GM12878 (cell line): ENCODE results near the gene RPL38. TPM values are rescaled to one million over a fixed set of nuclear protein-coding genes. Genes with fewer than 3 reads are reported as not detected.

Experiments used
- ATAC-seq: fragments of 200-7000 bp; cut with Tn5 transposase; 3 replicates; pipeline ENCODE4 v1.9.1; 2020; ENCODE audit warnings: mild to moderate bottlenecking, moderate library complexity
- BruUV-seq: library from RNA; stranded (reverse); fragments of 400-500 nt; replicated peaks from 2 replicates; lab custom pipeline; 2021; lab: Mats Ljungman, UMichigan
- CTCF ChIA-PET: fragments of 300-600 bp; sonication (Branson Sonifier 250); formaldehyde crosslinking; extraction: SDS; loops from one replicate; lab custom pipeline; 2021; ENCODE audit warnings: inconsistent platforms; lab: Yijun Ruan, JAX
- POLR2A ChIA-PET: fragments of 350-600 bp; formaldehyde crosslinking; extraction: SDS; loops from one replicate; lab custom pipeline; 2021; ENCODE audit warnings: inconsistent platforms; lab: Charles Lee
- RAD21 ChIA-PET: fragments of 300-600 bp; sonication (Branson Sonifier 250); formaldehyde crosslinking; loops from one replicate; lab custom pipeline; 2023; ENCODE audit warnings: antibody characterized with exemption; ENCODE audit not compliant: unreplicated experiment; lab: Charles Lee
- SMC1A ChIA-PET: fragments of 300-600 bp; sonication (Branson Sonifier 250); formaldehyde crosslinking; loops from one replicate; lab custom pipeline; 2023; ENCODE audit not compliant: unreplicated experiment, uncharacterized antibody; lab: Charles Lee
- DNase-seq: peaks from one replicate; pipeline ENCODE4 v3.0.0-alpha.2; 2011; ENCODE audit warnings: low read depth, low spot score
- FAIRE-seq: peaks from 3 replicates; lab custom pipeline; 2011; peaks lifted over from hg19 to GRCh38; lab: Jason Lieb, UNC
- H2AFZ ChIP-seq: 2 replicates; pipeline ENCODE4 v1.6.0; 2011; ENCODE audit warnings: low read depth, low read length, control low read depth; ENCODE audit not compliant: control insufficient read depth
- H3K27ac ChIP-seq: 2 replicates; pipeline ENCODE4 v1.5.1; 2011; ENCODE audit warnings: control low read depth; ENCODE audit not compliant: control insufficient read depth, insufficient read depth
- H3K27me3 ChIP-seq, 2 experiments: replicated peaks in 1 of 2; 2 replicates each; pipeline versions ENCODE4 v1.6.0 to v1.6.1; 2011; ENCODE audit warnings: low read length in 1 of 2; ENCODE audit not compliant: control insufficient read depth in 2 of 2, insufficient read depth in 2 of 2
- H3K36me3 ChIP-seq, 2 experiments: 2 replicates each; pipeline ENCODE4 v1.5.1; 2011; ENCODE audit warnings: low read length in 1 of 2; ENCODE audit not compliant: control insufficient read depth in 2 of 2, insufficient read depth in 2 of 2
- H3K4me1 ChIP-seq: 2 replicates; pipeline ENCODE4 v1.6.1; 2011; ENCODE audit warnings: mild to moderate bottlenecking, low read length, moderate library complexity, mixed read lengths; ENCODE audit not compliant: control insufficient read depth, insufficient read depth
- H3K4me2 ChIP-seq: 2 replicates; pipeline ENCODE4 v1.6.0; 2011; ENCODE audit warnings: control low read depth; ENCODE audit not compliant: control insufficient read depth, insufficient read depth
- H3K4me3 ChIP-seq: fragments of 200-600 bp; sonication (generic); 2 replicates; pipeline ENCODE4 v1.5.1; 2016
- H3K79me2 ChIP-seq: 2 replicates; pipeline ENCODE4 v1.6.0; 2011; ENCODE audit warnings: low read length; ENCODE audit not compliant: control insufficient read depth, insufficient read depth
- H3K9ac ChIP-seq: 2 replicates; pipeline ENCODE4 v1.8.0; 2011; ENCODE audit warnings: low read length, control low read depth, mixed read lengths; ENCODE audit not compliant: control insufficient read depth, insufficient read depth
- H3K9me3 ChIP-seq: replicated peaks from 3 replicates; pipeline ENCODE4 v1.5.1; 2011; ENCODE audit warnings: mild to moderate bottlenecking, low read length; ENCODE audit not compliant: control insufficient read depth, insufficient read depth
- H4K20me1 ChIP-seq: 2 replicates; pipeline ENCODE4 v1.6.0; 2011; ENCODE audit not compliant: control insufficient read depth, insufficient read depth
- ATF7 ChIP-seq: fragments of 450-650 bp; IDR thresholded peaks from 2 replicates; pipeline ENCODE4 v1.6.1; 2016; ENCODE audit warnings: low read depth, mild to moderate bottlenecking
- BRCA1 ChIP-seq: IDR thresholded peaks from 2 replicates; pipeline ENCODE4 v1.6.1; 2011; ENCODE audit warnings: low read depth, low read length, improper control_type of control experiment
- CHD1 ChIP-seq: IDR thresholded peaks from 2 replicates; pipeline ENCODE4 v1.6.1; 2012; ENCODE audit warnings: low read depth, low read length, improper control_type of control experiment
- KLF5 ChIP-seq: fragments of 450-650 bp; IDR thresholded peaks from 2 replicates; pipeline ENCODE4 v1.6.1; 2014; ENCODE audit warnings: mild to moderate bottlenecking; ENCODE audit not compliant: partially characterized antibody
- NFYB ChIP-seq: IDR thresholded peaks from 2 replicates; pipeline ENCODE4 v1.6.1; 2011; ENCODE audit warnings: low read depth, mild to moderate bottlenecking, low read length, improper control_type of control experiment, moderate library complexity; ENCODE audit not compliant: insufficient read depth
- POLR2A ChIP-seq: IDR thresholded peaks from 2 replicates; pipeline ENCODE4 v1.6.1; 2011; ENCODE audit warnings: low read depth, mild to moderate bottlenecking, low read length
- SREBF1 ChIP-seq: IDR thresholded peaks from 2 replicates; pipeline ENCODE4 v1.6.1; 2012; ENCODE audit warnings: mild to moderate bottlenecking, low read length
- STAT3 ChIP-seq: IDR thresholded peaks from 2 replicates; pipeline ENCODE4 v1.6.1; 2011; ENCODE audit warnings: low read depth, low read length, improper control_type of control experiment
- ZBED1 ChIP-seq: IDR thresholded peaks from 2 replicates; pipeline ENCODE4 v1.6.1; 2016; ENCODE audit warnings: borderline replicate concordance
- WGBS: methylation state at CpG from one replicate; pipeline ENCODE4 v1.1.6; 2016; ENCODE audit warnings: low lambda C conversion rate; ENCODE audit not compliant: insufficient replicate concordance, insufficient coverage; ENCODE audit errors: missing lambda C conversion rate; 5-methylcytosine and 5-hydroxymethylcytosine counted together
- in situ Hi-C: fragments of 300-500 bp; cut with MboI; formaldehyde crosslinking; loops from 9 replicates; pipeline ENCODE4 v1.14.3; 2018; ENCODE audit warnings: mixed read lengths
- intact Hi-C: fragments of 100-400 bp; cut with micrococcal nuclease; formaldehyde crosslinking; loops from one replicate; pipeline ENCODE4 v1.14.2; 2022; ENCODE audit not compliant: unreplicated experiment
- polyA plus RNA-seq, 11 experiments: library from polyadenylated mRNA; depleted of rRNA in 4 of 11; unstranded in 6 of 11; stranded (reverse) in 5 of 11; fragments of >200 nt; fragmentation: Nextera tagmentation in 4 of 11; fragmentation: Illumina TruSeq in 1 of 11; extraction: Ambion mirVana in 4 of 11; extraction: Trizol in 1 of 11; gene quantifications; 1 replicate in 1 of 11; 2 replicates in 10 of 11; pipeline versions ENCODE4 v1.2.1 to v1.2.3, GENCODE V29; 2011 to 2016; ENCODE audit warnings: inconsistent platforms in 2 of 11, missing spikeins in 2 of 11, low read depth in 1 of 11
- total RNA-seq, 4 experiments: library from RNA; depleted of rRNA in 3 of 4; stranded (reverse); fragments of >200 nt in 3 of 4; fragmentation: Illumina TruSeq in 1 of 4; extraction: Trizol in 1 of 4; gene quantifications; 2 replicates each; pipeline versions ENCODE4 v1.2.1 to v1.2.3, GENCODE V29; 2013 to 2021
- TF ChIP-seq, protein P1 (sequence below): IDR thresholded peaks from 2 replicates; pipeline ENCODE4 v1.6.1; 2012; ENCODE audit warnings: low read depth, low read length, improper control_type of control experiment
- TF ChIP-seq, protein P2 (sequence below): fragments of 450-650 bp; IDR thresholded peaks from 2 replicates; pipeline ENCODE4 v1.6.1; 2014; ENCODE audit warnings: mild to moderate bottlenecking
- TF ChIP-seq, protein P3 (sequence below): fragments of 450-650 bp; IDR thresholded peaks from 2 replicates; pipeline ENCODE4 v1.6.1; 2017; ENCODE audit warnings: antibody characterized with exemption, mild to moderate bottlenecking, moderate library complexity
- TF ChIP-seq, protein P4 (sequence below): IDR thresholded peaks from 2 replicates; pipeline ENCODE4 v1.6.1; 2012; ENCODE audit warnings: low read depth, low read length, improper control_type of control experiment
- TF ChIP-seq, protein P5 (sequence below): fragments of 450-650 bp; IDR thresholded peaks from 2 replicates; pipeline ENCODE4 v1.6.1; 2018; ENCODE audit warnings: mild to moderate bottlenecking, low read depth, moderate library complexity; ENCODE audit not compliant: partially characterized antibody

The RPL38 gene
- total and polyA plus RNA-seq, 10 of the 15 experiments (the other 5 are each of a cell fraction or from before 2014, with no cell fraction given) = 1,318 to 4,938 (median 2,673) TPM

DNA sequence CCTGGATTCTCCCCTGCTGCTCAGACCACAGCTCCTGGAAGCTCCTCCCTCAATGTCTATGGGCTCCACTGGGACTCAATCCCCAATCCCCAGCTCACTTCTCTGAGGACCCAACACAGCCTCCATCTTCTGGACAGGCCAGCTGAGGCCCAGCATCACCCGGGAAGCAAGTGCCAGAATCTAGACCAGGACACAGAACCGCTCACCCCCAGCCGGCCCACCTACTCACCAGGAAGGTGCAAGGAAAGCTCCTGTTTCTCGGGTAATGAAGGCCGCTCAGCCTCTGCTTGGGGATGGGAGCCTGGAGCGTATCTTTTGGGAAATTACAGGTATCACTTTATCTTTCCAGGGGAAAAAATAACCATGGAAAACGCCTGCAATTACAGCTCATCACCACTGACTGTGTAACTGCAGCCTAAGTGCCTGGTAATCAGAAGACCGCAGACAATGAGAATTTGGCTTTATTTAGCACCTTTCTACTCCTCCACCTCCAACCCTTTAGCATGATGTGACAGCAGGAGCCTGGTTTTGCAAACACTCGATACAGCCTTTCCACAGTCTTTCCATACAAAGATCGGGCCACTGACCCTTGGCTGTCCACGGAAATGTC lies 49.6 kb upstream of the RPL38 start:
- Histone ChIP-seq H2AFZ (no peak overlapping the region), H3K27ac (no peak overlapping the region), H3K4me3 (no peak overlapping the region), H3K79me2 (no peaks in the 10 kb centered on the region), H3K4me2 (no peak overlapping the region), H3K27me3 (no peaks in the 10 kb centered on the region; a peak in 1 of 4 replicates), H3K9me3 (no peaks in the 10 kb centered on the region; the same call in 2 of the 3 replicates), H4K20me1 (no peaks in the 10 kb centered on the region), H3K9ac (no peak overlapping the region), H3K36me3 (no peaks in the 10 kb centered on the region), H3K4me1 (no peaks in the 10 kb centered on the region)
- DNase-seq (no peak), ATAC-seq (no peak), FAIRE-seq (no peak)
- CTCF ChIA-PET = interaction anchor here (1.2 kb wide), 1 partner anchor 64 kb away, joined by 3 read pairs; no protein-coding TSS in a partner anchor
- POLR2A ChIA-PET = no interaction called here
- intact Hi-C loops = no loop called here
- RAD21 ChIA-PET = no interaction called here
- SMC1A ChIA-PET = no interaction called here
- 26% methylated on average over 11 of the region's 11 CpGs for WGBS
- in situ Hi-C loops = no loop called here
- BruUV-seq = no TSS peak
- no peak for TF ChIP-seq ATF7
- TF ChIP-seq SREBF1 = no peak
- TF ChIP-seq ZBED1 = no peak
- TF ChIP-seq CHD1 = no peak
- TF ChIP-seq STAT3 = no peak
- TF ChIP-seq, protein P1, sequence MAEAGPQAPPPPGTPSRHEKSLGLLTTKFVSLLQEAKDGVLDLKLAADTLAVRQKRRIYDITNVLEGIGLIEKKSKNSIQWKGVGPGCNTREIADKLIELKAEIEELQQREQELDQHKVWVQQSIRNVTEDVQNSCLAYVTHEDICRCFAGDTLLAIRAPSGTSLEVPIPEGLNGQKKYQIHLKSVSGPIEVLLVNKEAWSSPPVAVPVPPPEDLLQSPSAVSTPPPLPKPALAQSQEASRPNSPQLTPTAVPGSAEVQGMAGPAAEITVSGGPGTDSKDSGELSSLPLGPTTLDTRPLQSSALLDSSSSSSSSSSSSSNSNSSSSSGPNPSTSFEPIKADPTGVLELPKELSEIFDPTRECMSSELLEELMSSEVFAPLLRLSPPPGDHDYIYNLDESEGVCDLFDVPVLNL = no peak
- TF ChIP-seq KLF5 = no peak
- TF ChIP-seq, protein P2, sequence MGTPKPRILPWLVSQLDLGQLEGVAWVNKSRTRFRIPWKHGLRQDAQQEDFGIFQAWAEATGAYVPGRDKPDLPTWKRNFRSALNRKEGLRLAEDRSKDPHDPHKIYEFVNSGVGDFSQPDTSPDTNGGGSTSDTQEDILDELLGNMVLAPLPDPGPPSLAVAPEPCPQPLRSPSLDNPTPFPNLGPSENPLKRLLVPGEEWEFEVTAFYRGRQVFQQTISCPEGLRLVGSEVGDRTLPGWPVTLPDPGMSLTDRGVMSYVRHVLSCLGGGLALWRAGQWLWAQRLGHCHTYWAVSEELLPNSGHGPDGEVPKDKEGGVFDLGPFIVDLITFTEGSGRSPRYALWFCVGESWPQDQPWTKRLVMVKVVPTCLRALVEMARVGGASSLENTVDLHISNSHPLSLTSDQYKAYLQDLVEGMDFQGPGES = no peak
- TF ChIP-seq, protein P3, sequence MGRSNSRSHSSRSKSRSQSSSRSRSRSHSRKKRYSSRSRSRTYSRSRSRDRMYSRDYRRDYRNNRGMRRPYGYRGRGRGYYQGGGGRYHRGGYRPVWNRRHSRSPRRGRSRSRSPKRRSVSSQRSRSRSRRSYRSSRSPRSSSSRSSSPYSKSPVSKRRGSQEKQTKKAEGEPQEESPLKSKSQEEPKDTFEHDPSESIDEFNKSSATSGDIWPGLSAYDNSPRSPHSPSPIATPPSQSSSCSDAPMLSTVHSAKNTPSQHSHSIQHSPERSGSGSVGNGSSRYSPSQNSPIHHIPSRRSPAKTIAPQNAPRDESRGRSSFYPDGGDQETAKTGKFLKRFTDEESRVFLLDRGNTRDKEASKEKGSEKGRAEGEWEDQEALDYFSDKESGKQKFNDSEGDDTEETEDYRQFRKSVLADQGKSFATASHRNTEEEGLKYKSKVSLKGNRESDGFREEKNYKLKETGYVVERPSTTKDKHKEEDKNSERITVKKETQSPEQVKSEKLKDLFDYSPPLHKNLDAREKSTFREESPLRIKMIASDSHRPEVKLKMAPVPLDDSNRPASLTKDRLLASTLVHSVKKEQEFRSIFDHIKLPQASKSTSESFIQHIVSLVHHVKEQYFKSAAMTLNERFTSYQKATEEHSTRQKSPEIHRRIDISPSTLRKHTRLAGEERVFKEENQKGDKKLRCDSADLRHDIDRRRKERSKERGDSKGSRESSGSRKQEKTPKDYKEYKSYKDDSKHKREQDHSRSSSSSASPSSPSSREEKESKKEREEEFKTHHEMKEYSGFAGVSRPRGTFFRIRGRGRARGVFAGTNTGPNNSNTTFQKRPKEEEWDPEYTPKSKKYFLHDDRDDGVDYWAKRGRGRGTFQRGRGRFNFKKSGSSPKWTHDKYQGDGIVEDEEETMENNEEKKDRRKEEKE = no peak
- TF ChIP-seq, protein P4, sequence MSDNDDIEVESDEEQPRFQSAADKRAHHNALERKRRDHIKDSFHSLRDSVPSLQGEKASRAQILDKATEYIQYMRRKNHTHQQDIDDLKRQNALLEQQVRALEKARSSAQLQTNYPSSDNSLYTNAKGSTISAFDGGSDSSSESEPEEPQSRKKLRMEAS = no peak
- TF ChIP-seq, protein P5, sequence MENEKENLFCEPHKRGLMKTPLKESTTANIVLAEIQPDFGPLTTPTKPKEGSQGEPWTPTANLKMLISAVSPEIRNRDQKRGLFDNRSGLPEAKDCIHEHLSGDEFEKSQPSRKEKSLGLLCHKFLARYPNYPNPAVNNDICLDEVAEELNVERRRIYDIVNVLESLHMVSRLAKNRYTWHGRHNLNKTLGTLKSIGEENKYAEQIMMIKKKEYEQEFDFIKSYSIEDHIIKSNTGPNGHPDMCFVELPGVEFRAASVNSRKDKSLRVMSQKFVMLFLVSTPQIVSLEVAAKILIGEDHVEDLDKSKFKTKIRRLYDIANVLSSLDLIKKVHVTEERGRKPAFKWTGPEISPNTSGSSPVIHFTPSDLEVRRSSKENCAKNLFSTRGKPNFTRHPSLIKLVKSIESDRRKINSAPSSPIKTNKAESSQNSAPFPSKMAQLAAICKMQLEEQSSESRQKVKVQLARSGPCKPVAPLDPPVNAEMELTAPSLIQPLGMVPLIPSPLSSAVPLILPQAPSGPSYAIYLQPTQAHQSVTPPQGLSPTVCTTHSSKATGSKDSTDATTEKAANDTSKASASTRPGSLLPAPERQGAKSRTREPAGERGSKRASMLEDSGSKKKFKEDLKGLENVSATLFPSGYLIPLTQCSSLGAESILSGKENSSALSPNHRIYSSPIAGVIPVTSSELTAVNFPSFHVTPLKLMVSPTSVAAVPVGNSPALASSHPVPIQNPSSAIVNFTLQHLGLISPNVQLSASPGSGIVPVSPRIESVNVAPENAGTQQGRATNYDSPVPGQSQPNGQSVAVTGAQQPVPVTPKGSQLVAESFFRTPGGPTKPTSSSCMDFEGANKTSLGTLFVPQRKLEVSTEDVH = no peak
- no peak for TF ChIP-seq NFYB
- TF ChIP-seq BRCA1 = no peak
- no peak for TF ChIP-seq POLR2A
